ENCODE measurements around the gene SF3A1.

- TF ChIP-seq ZNF280A (IDR thresholded peaks at IDR 0.05; ENCODE audit: low read depth, partially characterized antibody) = no peak
- TF ChIP-seq MYC (IDR thresholded peaks at IDR 0.05; ENCODE audit: low read depth, low read length) = no peak
- no peak for TF ChIP-seq MYC (CRISPR knock-in tag; IDR thresholded peaks at IDR 0.05; ENCODE audit: borderline replicate concordance, low read depth)
- TF ChIP-seq ZBTB17 (CRISPR knock-in tag; IDR thresholded peaks at IDR 0.05) = no peak
- no peak for TF ChIP-seq NR2F6 (CRISPR knock-in tag; IDR thresholded peaks at IDR 0.05)
- TF ChIP-seq BHLHE40 (IDR thresholded peaks at IDR 0.05; ENCODE audit: low read length) = no peak
- TF ChIP-seq EZH2 (IDR thresholded peaks at IDR 0.05; ENCODE audit: borderline replicate concordance, low read depth, low read length) = no peak
- TF ChIP-seq KLF13 (tag; IDR thresholded peaks at IDR 0.05; ENCODE audit: borderline replicate concordance, low read depth) = no peak
- no peak for TF ChIP-seq ELF4 (CRISPR knock-in tag; IDR thresholded peaks at IDR 0.05)
- TF ChIP-seq GTF2E2 (tag; IDR thresholded peaks at IDR 0.05) = no peak
- TF ChIP-seq HOMEZ (CRISPR knock-in tag; IDR thresholded peaks at IDR 0.05) = no peak
- TF ChIP-seq NR1H2 (CRISPR knock-in tag; IDR thresholded peaks at IDR 0.05) = no peak
- no peak for TF ChIP-seq POLR2A (conservative IDR thresholded peaks at IDR 0.05)
Observed at GRCh38 chr22:30362651-30363281, 6.1 kb upstream of the SF3A1 start.

All from K562 (cell line).